Skeletal muscle satellite cell (primary cell): ENCODE data around the gene IGFL1.
"Not testable (repeated sequence)": the region's sequence is repeated elsewhere in the genome, so short reads cannot be mapped to it uniquely, and the experiment has no call there.

Source experiments
- H3K27me3 ChIP-seq: 2 replicates; pipeline ENCODE4 v1.7.0; 2013; ENCODE audit warnings: low read length; ENCODE audit not compliant: control insufficient read depth, insufficient read depth
- H3K36me3 ChIP-seq: 2 replicates; pipeline ENCODE4 v1.7.0; 2013; ENCODE audit warnings: mild to moderate bottlenecking, control low read depth, low read length; ENCODE audit not compliant: insufficient read depth
- H3K4me1 ChIP-seq: 2 replicates; pipeline ENCODE4 v1.7.0; 2013; ENCODE audit warnings: low read length; ENCODE audit not compliant: control insufficient read depth, insufficient read depth
- H3K4me2 ChIP-seq: 2 replicates; pipeline ENCODE4 v1.7.0; 2013; ENCODE audit warnings: mild to moderate bottlenecking, low read length
- H3K4me3 ChIP-seq: 2 replicates; pipeline ENCODE4 v1.7.0; 2013; ENCODE audit warnings: low read length
- H3K9ac ChIP-seq: 2 replicates; pipeline ENCODE4 v1.7.0; 2013; ENCODE audit warnings: mild to moderate bottlenecking, low read depth, low read length, moderate library complexity
- H3K9me3 ChIP-seq: replicated peaks from 2 replicates; pipeline ENCODE4 v1.7.0; 2013; ENCODE audit warnings: mild to moderate bottlenecking, control low read depth, low read length

Gene IGFL1

GRCh38 chr19:46192992-46193650 lies 36.4 kb upstream of the IGFL1 start:
- no peaks in the 10 kb centered on the region for H3K36me3 ChIP-seq
- H3K9ac ChIP-seq: no peak overlapping the region
- no peak overlapping the region for H3K4me3 ChIP-seq
- peaks cover 6% of the 10 kb centered on the region for H3K4me1 ChIP-seq
- H3K9me3 ChIP-seq: no peaks in the 10 kb centered on the region
- H3K4me2 ChIP-seq: peak overlapping the region; percentile 45
- H3K27me3 ChIP-seq: peaks cover 49% of the 10 kb centered on the region

- H3K9ac ChIP-seq: no peak overlapping the region
- H3K4me1 ChIP-seq: peaks cover 6% of the 10 kb centered on the region
- no peak overlapping the region for H3K4me3 ChIP-seq
- peak overlapping the region; percentile 45 for H3K4me2 ChIP-seq
- peaks cover 55% of the 10 kb centered on the region for H3K27me3 ChIP-seq
- H3K9me3 ChIP-seq: no peaks in the 10 kb centered on the region
- no peaks in the 10 kb centered on the region for H3K36me3 ChIP-seq
These were observed 35.9 kb upstream of the IGFL1 start for GRCh38 chr19:46193678-46194077.

GRCh38 chr19:46195104-46195503 lies 34.4 kb upstream of the IGFL1 start:
- H3K36me3 ChIP-seq: no peaks in the 10 kb centered on the region
- peaks cover 6% of the 10 kb centered on the region for H3K4me1 ChIP-seq
- no peaks in the 10 kb centered on the region for H3K9me3 ChIP-seq
- H3K27me3 ChIP-seq: peaks cover 61% of the 10 kb centered on the region
- H3K9ac ChIP-seq: no peak overlapping the region
- no peak overlapping the region for H3K4me3 ChIP-seq
- no peak overlapping the region for H3K4me2 ChIP-seq

GRCh38 chr19:46195919-46196318 lies 33.6 kb upstream of the IGFL1 start:
- not testable (repeated sequence) for H3K4me1 ChIP-seq, H3K36me3 ChIP-seq, H3K9ac ChIP-seq, H3K4me2 ChIP-seq, H3K4me3 ChIP-seq, H3K9me3 ChIP-seq
- H3K27me3 ChIP-seq: peaks cover 58% of the 10 kb centered on the region

GRCh38 chr19:46196410-46197124 lies 33.0 kb upstream of the IGFL1 start:
- H3K27me3 ChIP-seq: peaks cover 58% of the 10 kb centered on the region
- H3K36me3 ChIP-seq: no peaks in the 10 kb centered on the region
- H3K4me1 ChIP-seq: peaks cover 6% of the 10 kb centered on the region
- H3K9ac ChIP-seq: no peak overlapping the region
- H3K4me2 ChIP-seq: no peak overlapping the region
- H3K9me3 ChIP-seq: no peaks in the 10 kb centered on the region
- H3K4me3 ChIP-seq: no peak overlapping the region

GRCh38 chr19:46197314-46198070 lies 32.0 kb upstream of the IGFL1 start:
- peaks cover 67% of the 10 kb centered on the region for H3K27me3 ChIP-seq
- H3K9me3 ChIP-seq: no peaks in the 10 kb centered on the region
- no peak overlapping the region for H3K9ac ChIP-seq
- H3K4me3 ChIP-seq: no peak overlapping the region
- no peaks in the 10 kb centered on the region for H3K36me3 ChIP-seq
- no peak overlapping the region for H3K4me2 ChIP-seq
- peaks cover 6% of the 10 kb centered on the region for H3K4me1 ChIP-seq

GRCh38 chr19:46198756-46199155 lies 30.8 kb upstream of the IGFL1 start:
- H3K9me3 ChIP-seq: no peaks in the 10 kb centered on the region
- no peaks in the 10 kb centered on the region for H3K36me3 ChIP-seq
- H3K4me3 ChIP-seq: no peak overlapping the region
- no peak overlapping the region for H3K9ac ChIP-seq
- no peak overlapping the region for H3K4me2 ChIP-seq
- H3K4me1 ChIP-seq: peaks cover under 1% of the 10 kb centered on the region
- peaks cover 76% of the 10 kb centered on the region for H3K27me3 ChIP-seq

- peaks cover 69% of the 10 kb centered on the region for H3K27me3 ChIP-seq
- no peaks in the 10 kb centered on the region for H3K9me3 ChIP-seq
- H3K4me2 ChIP-seq: no peak overlapping the region
- no peak overlapping the region for H3K4me3 ChIP-seq
- peaks cover 8% of the 10 kb centered on the region for H3K4me1 ChIP-seq
- H3K9ac ChIP-seq: no peak overlapping the region
- H3K36me3 ChIP-seq: no peaks in the 10 kb centered on the region
These were observed 27.9 kb upstream of the IGFL1 start for GRCh38 chr19:46201454-46202310.

GRCh38 chr19:46202426-46202825 lies 27.1 kb upstream of the IGFL1 start:
- no peak overlapping the region for H3K9ac ChIP-seq
- H3K4me3 ChIP-seq: no peak overlapping the region

GRCh38 chr19:46202872-46203860 lies 26.4 kb upstream of the IGFL1 start:
- H3K9me3 ChIP-seq: no peaks in the 10 kb centered on the region
- H3K4me1 ChIP-seq: peaks cover 8% of the 10 kb centered on the region
- no peak overlapping the region for H3K4me3 ChIP-seq
- no peak overlapping the region for H3K9ac ChIP-seq
- H3K36me3 ChIP-seq: no peaks in the 10 kb centered on the region
- peaks cover 64% of the 10 kb centered on the region for H3K27me3 ChIP-seq
- no peak overlapping the region for H3K4me2 ChIP-seq

More at GRCh38 chr19:46202426-46202825, 27.1 kb upstream of the IGFL1 start:
- peaks cover 8% of the 10 kb centered on the region for H3K4me1 ChIP-seq
- peaks cover 64% of the 10 kb centered on the region for H3K27me3 ChIP-seq
- H3K36me3 ChIP-seq: no peaks in the 10 kb centered on the region
- H3K4me2 ChIP-seq: no peak overlapping the region
- no peaks in the 10 kb centered on the region for H3K9me3 ChIP-seq
